SH-SY5Y (cell line): Measurements from ENCODE around the gene CNOT9.

Experiments
- GATA2 ChIP-seq: IDR thresholded peaks from 2 replicates; pipeline ENCODE4 v1.6.1; 2011; ENCODE audit warnings: mild to moderate bottlenecking, low read depth, low read length
- GATA3 ChIP-seq: IDR thresholded peaks from 2 replicates; pipeline ENCODE4 v1.6.1; 2011; ENCODE audit warnings: low read depth, mild to moderate bottlenecking, low read length, moderate library complexity

DNA sequence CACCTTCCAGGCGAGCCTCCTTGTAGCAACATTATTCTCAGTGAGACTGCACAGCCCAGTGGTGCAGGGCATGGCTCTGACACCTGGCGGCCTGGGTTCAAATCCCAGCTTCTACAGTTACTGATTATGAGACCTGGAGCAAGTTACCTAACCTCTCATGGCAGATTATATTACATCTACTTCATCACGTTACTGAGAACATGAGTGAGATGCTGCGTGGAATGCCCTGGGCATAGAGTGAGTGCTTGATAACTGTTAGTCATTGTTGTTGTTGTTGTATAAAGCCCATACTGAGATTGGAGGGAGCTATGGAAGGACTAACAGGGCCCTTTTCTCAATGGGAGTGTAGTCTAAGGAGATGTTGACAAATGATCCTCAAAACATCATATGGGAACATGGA, 57.7 kb downstream of the CNOT9 start:
- no peak for TF ChIP-seq GATA2
- no peak for TF ChIP-seq GATA3
